ENCODE results near the gene SEC24B.
"Not testable (repeated sequence)": the region's sequence is repeated elsewhere in the genome, so short reads cannot be mapped to it uniquely, and the experiment has no call there.

Gene SEC24B

DNA sequence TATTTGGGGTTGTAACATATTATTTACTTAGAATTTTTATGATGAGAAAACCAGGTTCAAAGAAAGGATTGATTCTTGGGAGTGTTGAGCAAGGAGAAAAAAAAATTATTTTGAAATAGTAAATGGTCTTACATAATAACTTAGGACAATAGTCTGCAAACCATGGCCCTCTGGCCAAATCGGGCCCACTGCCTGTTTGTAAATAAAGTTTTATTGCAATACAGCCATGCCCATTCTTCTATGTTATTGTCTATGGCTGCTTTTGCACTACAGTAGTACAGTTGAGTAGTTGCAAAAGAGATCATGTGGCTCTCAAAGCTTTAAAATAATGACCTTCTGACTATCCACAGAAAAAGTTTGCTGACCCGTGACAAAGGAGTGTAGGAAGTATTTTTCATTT lies 63.3 kb downstream of the SEC24B start:
- TF ChIP-seq LEF1 (IDR thresholded peaks at IDR 0.05; ENCODE audit: borderline replicate concordance): no peak
- TF ChIP-seq FOXK2 (IDR thresholded peaks at IDR 0.05): no peak
- TF ChIP-seq FOXA1 (IDR thresholded peaks at IDR 0.05): no peak
- no peak for TF ChIP-seq ELF4 (IDR thresholded peaks at IDR 0.05)
- TF ChIP-seq NFRKB (IDR thresholded peaks at IDR 0.05): no peak
- TF ChIP-seq L3MBTL2 (conservative IDR thresholded peaks at IDR 0.05): no peak
- TF ChIP-seq SUZ12 (IDR thresholded peaks at IDR 0.05): no peak
- no peak for TF ChIP-seq FOXM1 (IDR thresholded peaks at IDR 0.05; ENCODE audit: borderline replicate concordance)
- TF ChIP-seq, protein P1, sequence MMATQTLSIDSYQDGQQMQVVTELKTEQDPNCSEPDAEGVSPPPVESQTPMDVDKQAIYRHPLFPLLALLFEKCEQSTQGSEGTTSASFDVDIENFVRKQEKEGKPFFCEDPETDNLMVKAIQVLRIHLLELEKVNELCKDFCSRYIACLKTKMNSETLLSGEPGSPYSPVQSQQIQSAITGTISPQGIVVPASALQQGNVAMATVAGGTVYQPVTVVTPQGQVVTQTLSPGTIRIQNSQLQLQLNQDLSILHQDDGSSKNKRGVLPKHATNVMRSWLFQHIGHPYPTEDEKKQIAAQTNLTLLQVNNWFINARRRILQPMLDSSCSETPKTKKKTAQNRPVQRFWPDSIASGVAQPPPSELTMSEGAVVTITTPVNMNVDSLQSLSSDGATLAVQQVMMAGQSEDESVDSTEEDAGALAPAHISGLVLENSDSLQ (IDR thresholded peaks at IDR 0.05): no peak
- no peak for TF ChIP-seq TARDBP (IDR thresholded peaks at IDR 0.05)
- TF ChIP-seq SP1 (IDR thresholded peaks at IDR 0.05): no peak
- TF ChIP-seq HDGF (IDR thresholded peaks at IDR 0.05; ENCODE audit: borderline replicate concordance): no peak
- no peak for TF ChIP-seq BHLHE40 (IDR thresholded peaks at IDR 0.05; ENCODE audit: borderline replicate concordance)
- TF ChIP-seq CTBP1 (IDR thresholded peaks at IDR 0.05; ENCODE audit: borderline replicate concordance): no peak
- TF ChIP-seq ARNT (IDR thresholded peaks at IDR 0.05): no peak
- no peak for TF ChIP-seq ZNF384 (IDR thresholded peaks at IDR 0.05)
- DNase-seq (ENCODE audit: extremely low spot score): no peak
- ChIA-PET POLR2A (no interaction called here), CTCF (no interaction called here)

DNA sequence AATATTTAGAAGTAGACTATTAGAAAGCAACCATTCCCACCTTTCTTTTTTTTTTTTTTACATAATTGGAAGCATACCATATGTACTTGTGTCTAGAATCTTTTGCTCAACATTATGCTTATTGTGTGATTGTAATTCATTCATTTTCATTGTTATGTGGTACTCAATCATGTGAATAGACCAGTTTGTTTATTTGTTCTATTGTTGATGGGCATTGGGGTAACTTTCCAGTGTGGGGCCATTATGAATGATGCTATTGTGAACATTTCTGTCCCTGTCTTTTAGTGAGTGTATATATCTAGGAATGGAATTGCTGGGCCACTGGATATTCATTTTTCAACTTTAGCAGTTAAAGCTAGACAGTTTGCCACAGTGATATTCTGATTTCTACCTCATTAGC lies 63.9 kb downstream of the SEC24B start:
- POLR2A ChIA-PET: no interaction called here
- DNase-seq (ENCODE audit: extremely low spot score): no peak
- CTCF ChIA-PET: no interaction called here
- TF ChIP-seq FOXK2 (IDR thresholded peaks at IDR 0.05) (no peak), CTBP1 (IDR thresholded peaks at IDR 0.05; ENCODE audit: borderline replicate concordance) (no peak), ARNT (IDR thresholded peaks at IDR 0.05) (no peak), SP1 (IDR thresholded peaks at IDR 0.05) (no peak), LEF1 (IDR thresholded peaks at IDR 0.05; ENCODE audit: borderline replicate concordance) (no peak), HDGF (IDR thresholded peaks at IDR 0.05; ENCODE audit: borderline replicate concordance) (no peak), FOXM1 (IDR thresholded peaks at IDR 0.05; ENCODE audit: borderline replicate concordance) (no peak), L3MBTL2 (conservative IDR thresholded peaks at IDR 0.05) (no peak)

DNA sequence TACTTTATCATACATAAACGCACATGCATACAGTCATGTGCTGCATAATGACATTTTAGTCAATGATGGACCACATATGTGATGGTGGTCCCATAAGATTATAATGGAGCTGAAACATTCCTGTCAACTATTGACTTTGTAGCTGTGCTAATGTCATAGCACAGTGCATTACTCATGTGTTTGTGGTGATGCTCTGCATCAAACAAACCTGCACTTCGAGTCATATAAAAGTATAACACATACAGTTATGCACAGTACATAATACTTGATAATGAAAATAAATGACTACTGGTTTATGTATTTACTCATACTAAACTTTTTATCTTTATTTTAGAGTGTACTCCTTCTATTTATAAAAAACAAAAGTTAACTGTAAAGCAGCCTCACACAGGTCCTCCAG lies 65.9 kb downstream of the SEC24B start:
- CTCF ChIA-PET: no interaction called here
- DNase-seq (ENCODE audit: extremely low spot score): no peak
- TF ChIP-seq CTBP1 (IDR thresholded peaks at IDR 0.05; ENCODE audit: borderline replicate concordance): no peak
- no peak for TF ChIP-seq FOXM1 (IDR thresholded peaks at IDR 0.05; ENCODE audit: borderline replicate concordance)
- no peak for TF ChIP-seq NFRKB (IDR thresholded peaks at IDR 0.05)
- no peak for TF ChIP-seq ELF4 (IDR thresholded peaks at IDR 0.05)
- TF ChIP-seq, protein P1 (IDR thresholded peaks at IDR 0.05): no peak
- TF ChIP-seq LEF1 (IDR thresholded peaks at IDR 0.05; ENCODE audit: borderline replicate concordance): no peak
- TF ChIP-seq TARDBP (IDR thresholded peaks at IDR 0.05): no peak
- TF ChIP-seq SP1 (IDR thresholded peaks at IDR 0.05): no peak
- TF ChIP-seq FOXK2 (IDR thresholded peaks at IDR 0.05): no peak
- POLR2A ChIA-PET: no interaction called here

DNA sequence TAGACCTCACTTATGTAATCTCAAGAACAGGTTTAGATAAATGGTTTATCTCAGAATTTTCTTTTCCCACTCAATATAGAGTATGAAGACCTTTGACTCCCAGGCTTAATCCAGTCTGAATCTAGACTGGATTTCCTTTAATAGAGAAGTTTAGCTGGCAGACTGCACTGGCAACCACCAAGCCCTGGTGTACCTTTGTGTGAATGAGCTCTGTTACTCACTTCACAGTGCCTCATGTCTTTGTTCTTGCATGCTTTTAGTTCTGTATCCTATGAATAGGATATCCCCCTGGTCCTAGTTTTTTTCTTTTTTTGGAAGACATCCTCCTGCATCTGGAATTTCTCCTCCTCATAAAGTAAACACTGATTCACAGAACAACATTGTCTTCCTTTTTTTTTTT lies 73.3 kb downstream of the SEC24B start:
- ChIA-PET POLR2A (no interaction called here), CTCF (no interaction called here)
- TF ChIP-seq NFRKB (IDR thresholded peaks at IDR 0.05) (no peak), CTBP1 (IDR thresholded peaks at IDR 0.05; ENCODE audit: borderline replicate concordance) (no peak), ZNF384 (IDR thresholded peaks at IDR 0.05) (no peak), BHLHE40 (IDR thresholded peaks at IDR 0.05; ENCODE audit: borderline replicate concordance) (no peak), L3MBTL2 (conservative IDR thresholded peaks at IDR 0.05) (no peak), TARDBP (IDR thresholded peaks at IDR 0.05) (no peak), FOXM1 (IDR thresholded peaks at IDR 0.05; ENCODE audit: borderline replicate concordance) (no peak), SP1 (IDR thresholded peaks at IDR 0.05) (no peak), ELF4 (IDR thresholded peaks at IDR 0.05) (no peak), FOXA1 (IDR thresholded peaks at IDR 0.05) (no peak), FOXK2 (IDR thresholded peaks at IDR 0.05) (no peak), ARNT (IDR thresholded peaks at IDR 0.05) (no peak), HDGF (IDR thresholded peaks at IDR 0.05; ENCODE audit: borderline replicate concordance) (no peak)
- TF ChIP-seq, protein P1 (IDR thresholded peaks at IDR 0.05): no peak
- no peak for DNase-seq (ENCODE audit: extremely low spot score)

DNA sequence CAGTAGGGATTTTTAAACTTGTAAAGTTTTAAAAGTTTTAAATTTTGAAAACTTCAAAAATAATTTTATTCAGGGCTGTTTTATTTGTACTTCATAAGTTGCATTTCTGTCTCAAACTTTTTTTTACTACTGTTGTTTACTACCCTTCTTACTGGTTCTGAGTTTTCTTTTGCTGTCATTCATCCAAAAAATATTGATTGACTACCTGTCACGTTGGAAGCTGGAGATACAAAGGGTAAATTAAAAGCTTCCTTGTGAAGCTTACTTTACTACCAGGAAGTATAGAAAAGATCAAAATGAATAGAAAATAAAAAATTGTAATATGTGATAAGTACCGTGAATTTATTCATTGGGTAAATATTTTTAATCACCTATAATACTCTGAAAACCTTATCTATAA lies 77.1 kb downstream of the SEC24B start:
- TF ChIP-seq FOXM1 (IDR thresholded peaks at IDR 0.05; ENCODE audit: borderline replicate concordance) (no peak), ZNF384 (IDR thresholded peaks at IDR 0.05) (no peak), NFRKB (IDR thresholded peaks at IDR 0.05) (no peak), FOXK2 (IDR thresholded peaks at IDR 0.05) (no peak), SUZ12 (IDR thresholded peaks at IDR 0.05) (no peak)
- TF ChIP-seq, protein P1 (IDR thresholded peaks at IDR 0.05): no peak
- CTCF ChIA-PET: no interaction called here

DNA sequence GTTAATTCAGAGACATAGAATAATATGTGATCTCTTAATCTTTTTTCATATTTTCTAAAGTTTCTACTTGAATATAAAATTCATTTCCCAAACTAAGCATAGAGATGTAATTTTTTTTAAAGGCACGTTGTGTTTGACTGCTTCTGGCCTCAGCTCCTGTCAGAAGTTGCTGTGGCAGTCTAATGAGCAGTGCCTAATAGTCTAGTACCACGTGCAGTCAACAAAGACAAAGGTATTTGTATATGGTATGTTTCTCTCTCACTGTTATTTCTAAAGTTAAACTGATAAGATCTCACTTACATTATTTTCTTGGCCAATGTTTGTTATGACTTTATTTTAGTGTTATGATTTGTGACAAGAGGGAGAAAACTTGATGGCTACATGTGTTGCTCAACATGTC lies 77.8 kb downstream of the SEC24B start:
- ChIA-PET CTCF (interaction anchor here (0.7 kb wide), 1 partner anchor 465 kb away, joined by 3 read pairs; no protein-coding TSS in a partner anchor), POLR2A (no interaction called here)
- DNase-seq (ENCODE audit: extremely low spot score): no peak
- TF ChIP-seq, protein P1 (IDR thresholded peaks at IDR 0.05): no peak
- TF ChIP-seq ELF4 (IDR thresholded peaks at IDR 0.05) (no peak), L3MBTL2 (conservative IDR thresholded peaks at IDR 0.05) (no peak), SP1 (IDR thresholded peaks at IDR 0.05) (no peak), FOXM1 (IDR thresholded peaks at IDR 0.05; ENCODE audit: borderline replicate concordance) (no peak), BHLHE40 (IDR thresholded peaks at IDR 0.05; ENCODE audit: borderline replicate concordance) (no peak), CTBP1 (IDR thresholded peaks at IDR 0.05; ENCODE audit: borderline replicate concordance) (no peak), FOXK2 (IDR thresholded peaks at IDR 0.05) (no peak), ARNT (IDR thresholded peaks at IDR 0.05) (no peak), SUZ12 (IDR thresholded peaks at IDR 0.05) (no peak), NFRKB (IDR thresholded peaks at IDR 0.05) (no peak)

More for the DNA sequence above, 77.1 kb downstream of the SEC24B start:
- POLR2A ChIA-PET: no interaction called here
- DNase-seq (ENCODE audit: extremely low spot score): no peak

DNA sequence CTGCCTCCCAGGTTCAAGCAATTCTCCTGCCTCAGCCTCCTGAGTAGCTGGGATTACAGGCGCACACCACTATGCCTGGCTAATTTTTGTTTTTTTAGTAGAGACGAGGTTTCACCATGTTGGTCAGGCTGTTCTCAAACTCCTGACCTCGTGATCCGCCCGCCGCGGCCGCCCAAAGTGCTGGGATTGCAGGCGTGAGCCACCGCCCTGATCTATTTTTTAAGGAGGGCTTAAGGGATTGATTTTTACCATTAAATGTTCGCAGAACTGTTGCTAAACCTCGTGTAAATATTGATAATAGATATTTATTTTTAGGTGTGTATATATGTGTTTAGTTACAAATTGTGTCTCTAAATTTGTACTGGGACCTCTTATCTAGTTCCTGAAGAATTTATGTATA lies 79.8 kb downstream of the SEC24B start:
- CTCF ChIA-PET; DNase-seq (ENCODE audit: extremely low spot score); POLR2A ChIA-PET: not testable (repeated sequence)

Measured in HEK293T (cell line).